HG03280 (cell line): ENCODE data around the gene CD33.

Source experiments
- ATAC-seq: cut with Tn5 transposase; IDR thresholded peaks from one replicate; pipeline ENCODE4 v1.9.1; 2021; ENCODE audit warnings: mild to moderate bottlenecking, moderate library complexity; ENCODE audit not compliant: unreplicated experiment

The CD33 gene

GRCh38 chr19:51258165-51259160, 33.6 kb downstream of the CD33 start:
- no peak for ATAC-seq

- ATAC-seq, result no peak
These were observed 34.7 kb downstream of the CD33 start for GRCh38 chr19:51259348-51260245.

- ATAC-seq, result no peak
These were observed 38.9 kb downstream of the CD33 start for GRCh38 chr19:51263808-51264207.

GRCh38 chr19:51271067-51271466, 46.2 kb downstream of the CD33 start:
- ATAC-seq, result no peak

GRCh38 chr19:51272183-51272810, 47.4 kb downstream of the CD33 start:
- ATAC-seq, result no peak

- ATAC-seq, result no peak
These were observed 49.3 kb downstream of the CD33 start for GRCh38 chr19:51274049-51274770.

GRCh38 chr19:51277112-51277511, 52.2 kb downstream of the CD33 start:
- ATAC-seq, result no peak

GRCh38 chr19:51282335-51282734, 57.5 kb downstream of the CD33 start:
- no peak for ATAC-seq

- ATAC-seq, result no peak
These were observed 60.8 kb downstream of the CD33 start for GRCh38 chr19:51285682-51286081.
